Left kidney (tissue), 2 donors: ENCODE results near the gene RPS27. TPM values are rescaled to one million over a fixed set of nuclear protein-coding genes. Genes with fewer than 3 reads are reported as not detected.
"Not testable (repeated sequence)": the region's sequence is repeated elsewhere in the genome, so short reads cannot be mapped to it uniquely, and the experiment has no call there.

Source experiments
- DNase-seq: peaks from one replicate; pipeline ENCODE4 v3.0.0-alpha.2; 2013
- polyA plus RNA-seq: library from polyadenylated mRNA; unstranded; fragments of 120-200 nt; gene quantifications from one replicate; pipeline ENCODE4 v1.2.1, GENCODE V29; 2013; ENCODE audit not compliant: insufficient read length

Gene RPS27
- polyA plus RNA-seq, 1 donor, result 2,566 TPM

GRCh38 chr1:153958111-153958960 is 32.2 kb upstream of the RPS27 start, which contains the start of gene CRTC2:
CRTC2 (minus strand) TSS chr1:153958612; CDS start chr1:153958497, 115 bp downstream.
- DNase-seq, result peak; percentile 99

GRCh38 chr1:153958961-153959260 is 31.7 kb upstream of the RPS27 start:
- no peak for DNase-seq

GRCh38 chr1:153959454-153959853 is 31.1 kb upstream of the RPS27 start:
- no peak for DNase-seq

- DNase-seq, result no peak
Measured at GRCh38 chr1:153960206-153960605, 30.4 kb upstream of the RPS27 start.

- no peak for DNase-seq
Measured at GRCh38 chr1:153961421-153961820, 29.1 kb upstream of the RPS27 start.

GRCh38 chr1:153962088-153963029 is 28.2 kb upstream of the RPS27 start:
- DNase-seq, result no peak

- DNase-seq, result peak; percentile 99
Measured at GRCh38 chr1:153963030-153963849, 27.3 kb upstream of the RPS27 start, which contains the start of gene SLC39A1. SLC39A1 (minus strand) TSS chr1:153963537; CDS start chr1:153962715, 822 bp downstream.

GRCh38 chr1:153963850-153964331 is 26.7 kb upstream of the RPS27 start:
- DNase-seq, result no peak

- DNase-seq, result peak; percentile 96
Measured at GRCh38 chr1:153967107-153967999, 23.2 kb upstream of the RPS27 start, which contains the start of gene CREB3L4. CREB3L4 (plus strand) TSS chr1:153967902; CDS start chr1:153968526, 624 bp downstream.

GRCh38 chr1:153968000-153968363 is 22.6 kb upstream of the RPS27 start:
- DNase-seq, result no peak

GRCh38 chr1:153968408-153968807 is 22.2 kb upstream of the RPS27 start:
- DNase-seq, result no peak

GRCh38 chr1:153968972-153969371 is 21.6 kb upstream of the RPS27 start:
- DNase-seq, result no peak

- no peak for DNase-seq
Measured at GRCh38 chr1:153970346-153970745, 20.2 kb upstream of the RPS27 start.

GRCh38 chr1:153973071-153973470 is 17.5 kb upstream of the RPS27 start:
- no peak for DNase-seq

- DNase-seq, result no peak
Measured at GRCh38 chr1:153973525-153973924, 17.0 kb upstream of the RPS27 start.

- no peak for DNase-seq
Measured at GRCh38 chr1:153976819-153977249, 13.7 kb upstream of the RPS27 start.

GRCh38 chr1:153977250-153978240 is 13.0 kb upstream of the RPS27 start, which contains the start of gene JTB:
JTB (minus strand) TSS chr1:153977674; CDS start chr1:153977252, 422 bp downstream.
- DNase-seq, result peak; percentile 87

GRCh38 chr1:153978274-153978909 is 12.2 kb upstream of the RPS27 start:
- no peak for DNase-seq

- DNase-seq, result not testable (repeated sequence)
Measured at GRCh38 chr1:153979091-153979490, 11.5 kb upstream of the RPS27 start.
